Panc1 (cell line): ENCODE data around the gene LRRC63. TPM values are rescaled to one million over a fixed set of nuclear protein-coding genes. Genes with fewer than 3 reads are reported as not detected.

Experiments
- ATAC-seq: fragments of 200-7000 bp; cut with Tn5 transposase; 2 replicates; pipeline ENCODE4 v1.9.1; 2020; ENCODE audit warnings: mild to moderate bottlenecking, moderate library complexity
- BruUV-seq: library from RNA; stranded (reverse); fragments of 400-500 nt; replicated peaks from 2 replicates; lab custom pipeline; 2021; lab: Mats Ljungman, UMichigan
- CTCF ChIA-PET: fragments of 300-600 bp; sonication (Branson Sonifier 250); formaldehyde crosslinking; loops from one replicate; lab custom pipeline; 2022; ENCODE audit warnings: antibody characterized with exemption; lab: Charles Lee
- POLR2A ChIA-PET: fragments of 300-600 bp; sonication (Branson Sonifier 250); formaldehyde crosslinking; loops from one replicate; lab custom pipeline; 2022; ENCODE audit warnings: antibody characterized with exemption; lab: Charles Lee
- DNase-seq: peaks from one replicate; pipeline ENCODE4 v3.0.0-alpha.2; 2010; ENCODE audit warnings: low read depth, low spot score
- H3K27ac ChIP-seq: 2 replicates; pipeline ENCODE4 v1.5.1; 2011; ENCODE audit warnings: mild to moderate bottlenecking, low read length, inconsistent platforms
- H3K27me3 ChIP-seq: fragments of 200-500 bp; sonication (Bioruptor generic); 2 replicates; pipeline ENCODE4 v1.6.0; 2014; ENCODE audit warnings: low read length, inconsistent platforms; ENCODE audit not compliant: control insufficient read depth, insufficient read depth
- H3K36me3 ChIP-seq: fragments of 200-500 bp; sonication (Bioruptor generic); 2 replicates; pipeline ENCODE4 v1.5.1; 2014; ENCODE audit warnings: inconsistent platforms, mild to moderate bottlenecking, low read length, moderate library complexity; ENCODE audit not compliant: control insufficient read depth, insufficient read depth
- H3K4me1 ChIP-seq: 2 replicates; pipeline ENCODE4 v1.5.1; 2011; ENCODE audit warnings: inconsistent platforms, mild to moderate bottlenecking, low read length, moderate library complexity; ENCODE audit not compliant: control insufficient read depth, insufficient read depth
- H3K4me3 ChIP-seq, 2 experiments: 2 replicates each; pipeline ENCODE4 v1.5.1; 2011 to 2012; ENCODE audit warnings: low read depth in 2 of 2, low read length in 2 of 2, mild to moderate bottlenecking in 2 of 2, inconsistent platforms in 1 of 2, moderate library complexity in 1 of 2
- H3K9me3 ChIP-seq: fragments of 200-500 bp; sonication (Bioruptor generic); 2 replicates; pipeline ENCODE4 v1.5.1; 2014; ENCODE audit warnings: low read depth, mild to moderate bottlenecking, inconsistent platforms, low read length, moderate library complexity; ENCODE audit not compliant: control insufficient read depth, insufficient read depth
- POLR2AphosphoS5 ChIP-seq: IDR thresholded peaks from 2 replicates; pipeline ENCODE4 v1.6.1; 2012; ENCODE audit warnings: mild to moderate bottlenecking, low read depth, low read length, moderate library complexity
- REST ChIP-seq, 2 experiments: IDR thresholded peaks; 2 replicates each; pipeline ENCODE4 v1.6.1; 2011 to 2012; ENCODE audit warnings: low read depth in 2 of 2, control low read depth in 1 of 2, low read length in 1 of 2, mild to moderate bottlenecking in 1 of 2, moderate library complexity in 1 of 2; ENCODE audit not compliant: insufficient read depth in 1 of 2
- SIN3A ChIP-seq: IDR thresholded peaks from 2 replicates; pipeline ENCODE4 v1.6.1; 2012; ENCODE audit warnings: low read depth, mild to moderate bottlenecking, low read length, moderate library complexity, borderline replicate concordance; ENCODE audit not compliant: insufficient read depth
- TCF7L2 ChIP-seq: IDR thresholded peaks from 2 replicates; pipeline ENCODE4 v1.6.1; 2011; ENCODE audit warnings: mild to moderate bottlenecking, low read depth, low read length, inconsistent platforms
- in situ Hi-C: cut with HindIII; loops from 2 replicates; pipeline ENCODE4 v1.10.0; 2016; ENCODE audit warnings: low sequenced_read_pairs, low pct_unique_long_range_greater_than_20kb
- intact Hi-C: fragments of 100-400 bp; cut with micrococcal nuclease; formaldehyde crosslinking; loops from one replicate; pipeline ENCODE4 v1.10.0; 2022; ENCODE audit not compliant: unreplicated experiment
- total RNA-seq: library from RNA; stranded (reverse); gene quantifications from one replicate; pipeline ENCODE4 v1.2.1, GENCODE V29; 2021; ENCODE audit not compliant: unreplicated experiment
- TF ChIP-seq, protein P1 (sequence below): fragments of 450-650 bp; IDR thresholded peaks from 2 replicates; pipeline ENCODE4 v1.5.1; 2017; ENCODE audit warnings: mild to moderate bottlenecking

The LRRC63 gene
- total RNA-seq, 1 experiment from 2014 or later = 0.15 TPM

- ChIA-PET POLR2A (no interaction called here), CTCF (no interaction called here)
- Histone ChIP-seq H3K27ac (no peak overlapping the region), H3K9me3 (no peaks in the 10 kb centered on the region), H3K36me3 (no peaks in the 10 kb centered on the region), H3K27me3 (no peaks in the 10 kb centered on the region), H3K4me3 (no peak overlapping the region), H3K4me1 (no peaks in the 10 kb centered on the region)
- DNase-seq (no peak), ATAC-seq (no peak)
- intact Hi-C loops (no loop called here), in situ Hi-C loops (no loop called here)
- BruUV-seq = no TSS peak
- TF ChIP-seq REST (IDR thresholded peaks at IDR 0.05; ENCODE audit: insufficient read depth in 1 of 2, low read depth in 2 of 2, low read length in 1 of 2) (no peak), SIN3A (no peak)
- TF ChIP-seq, protein P1, sequence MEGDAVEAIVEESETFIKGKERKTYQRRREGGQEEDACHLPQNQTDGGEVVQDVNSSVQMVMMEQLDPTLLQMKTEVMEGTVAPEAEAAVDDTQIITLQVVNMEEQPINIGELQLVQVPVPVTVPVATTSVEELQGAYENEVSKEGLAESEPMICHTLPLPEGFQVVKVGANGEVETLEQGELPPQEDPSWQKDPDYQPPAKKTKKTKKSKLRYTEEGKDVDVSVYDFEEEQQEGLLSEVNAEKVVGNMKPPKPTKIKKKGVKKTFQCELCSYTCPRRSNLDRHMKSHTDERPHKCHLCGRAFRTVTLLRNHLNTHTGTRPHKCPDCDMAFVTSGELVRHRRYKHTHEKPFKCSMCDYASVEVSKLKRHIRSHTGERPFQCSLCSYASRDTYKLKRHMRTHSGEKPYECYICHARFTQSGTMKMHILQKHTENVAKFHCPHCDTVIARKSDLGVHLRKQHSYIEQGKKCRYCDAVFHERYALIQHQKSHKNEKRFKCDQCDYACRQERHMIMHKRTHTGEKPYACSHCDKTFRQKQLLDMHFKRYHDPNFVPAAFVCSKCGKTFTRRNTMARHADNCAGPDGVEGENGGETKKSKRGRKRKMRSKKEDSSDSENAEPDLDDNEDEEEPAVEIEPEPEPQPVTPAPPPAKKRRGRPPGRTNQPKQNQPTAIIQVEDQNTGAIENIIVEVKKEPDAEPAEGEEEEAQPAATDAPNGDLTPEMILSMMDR = no peak
Measured at GRCh38 chr13:46181377-46181839, 30.3 kb upstream of the LRRC63 start.

GRCh38 chr13:46181840-46182490, 29.8 kb upstream of the LRRC63 start, which contains the start of gene LCP1:
LCP1 (minus strand) TSS chr13:46182177; CDS start chr13:46159662, 22,515 bp downstream.
- no peak within 1 kb of the TSS for H3K27ac ChIP-seq
- intact Hi-C loops (no loop called here), in situ Hi-C loops (no loop called here)
- POLR2A ChIA-PET = no interaction called here
- H3K36me3 ChIP-seq = no peaks in the 10 kb centered on the region
- TF ChIP-seq SIN3A (no peak), POLR2AphosphoS5 (no peak), REST (IDR thresholded peaks at IDR 0.05; ENCODE audit: insufficient read depth in 1 of 2, low read depth in 2 of 2, low read length in 1 of 2) (no peak), TCF7L2 (no peak)
- TF ChIP-seq, protein P1 = no peak
- no peaks in the 10 kb centered on the region for H3K9me3 ChIP-seq
- CTCF ChIA-PET = no interaction called here
- no peak for ATAC-seq
- no peak within 1 kb of the TSS for H3K4me3 ChIP-seq
- DNase-seq = no peak
- no peaks in the 10 kb centered on the region for H3K4me1 ChIP-seq
- no peaks in the 10 kb centered on the region for H3K27me3 ChIP-seq
- no TSS peak for BruUV-seq
